Transverse colon (tissue), 4 donors: ENCODE results near the gene PRCP. TPM values are rescaled to one million over a fixed set of nuclear protein-coding genes. Genes with fewer than 3 reads are reported as not detected.

Source experiments
- DNase-seq: peaks from one replicate; pipeline ENCODE4 v3.0.0-alpha.2; 2019
- H3K27ac ChIP-seq, 4 donors: fragments of 200-600 bp; sonication (generic); 2 replicates each; pipeline ENCODE4 v1.5.1; 2016 to 2018; ENCODE audit warnings: inconsistent platforms in 4 of 4
- H3K27me3 ChIP-seq: fragments of 200-600 bp; sonication (generic); 2 replicates; pipeline ENCODE4 v1.5.1; 2017; ENCODE audit warnings: inconsistent platforms
- H3K36me3 ChIP-seq, 4 donors: fragments of 200-600 bp; sonication (generic); 2 replicates each; pipeline ENCODE4 v1.5.1; 2017 to 2019; ENCODE audit warnings: inconsistent platforms in 4 of 4
- H3K4me1 ChIP-seq, 4 donors: fragments of 200-600 bp; sonication (generic); 2 replicates each; pipeline ENCODE4 v1.5.1; 2017 to 2020; ENCODE audit warnings: inconsistent platforms in 4 of 4
- H3K4me3 ChIP-seq, 4 donors: fragments of 200-600 bp; sonication (generic); 1 replicate in 1 of 4; 2 replicates in 3 of 4; pipeline versions ENCODE4 v1.5.1 to v1.6.1; 2017 to 2019; ENCODE audit warnings: inconsistent platforms in 4 of 4
- H3K9me3 ChIP-seq, 2 donors: fragments of 200-600 bp; sonication (generic); 2 replicates each; pipeline ENCODE4 v1.5.1; 2017 to 2019; ENCODE audit warnings: inconsistent platforms in 2 of 2
- CTCF ChIP-seq, 5 experiments: fragments of 200-600 bp in 3 of 5; fragments of 450-650 bp in 2 of 5; sonication (generic) in 3 of 5; IDR thresholded peaks; 1 replicate in 2 of 5; 2 replicates in 3 of 5; pipeline ENCODE4 v1.5.1; 2016 to 2017; ENCODE audit warnings: antibody characterized with exemption in 5 of 5, inconsistent platforms in 3 of 5, mild to moderate bottlenecking in 2 of 5, moderate library complexity in 1 of 5
- EP300 ChIP-seq: sonication (generic); formaldehyde crosslinking; IDR thresholded peaks from one replicate; pipeline ENCODE4 v1.6.1; 2017; ENCODE audit warnings: antibody characterized with exemption, low read depth
- POLR2A ChIP-seq: fragments of 450-650 bp; IDR thresholded peaks from one replicate; pipeline ENCODE4 v1.6.1; 2016; ENCODE audit warnings: antibody characterized with exemption, mild to moderate bottlenecking, moderate library complexity
- POLR2AphosphoS5 ChIP-seq, 3 donors: sonication (generic); formaldehyde crosslinking; IDR thresholded peaks; one replicate each; pipeline ENCODE4 v1.6.1; 2016; ENCODE audit warnings: antibody characterized with exemption in 3 of 3
- WGBS, 2 donors: methylation state at CpG; one replicate each; pipeline ENCODE4 v1.1.5; 2018; ENCODE audit warnings: low coverage in 1 of 2; 5-methylcytosine and 5-hydroxymethylcytosine counted together
- in situ Hi-C, 4 donors: fragments of 200-750 bp; cut with MboI; loops; one replicate each; pipeline versions ENCODE4 v1.15.0 to v1.15.1; 2017; ENCODE audit warnings: low sequenced_read_pairs in 3 of 4, low pct_ligation_motif_present in 1 of 4, low pct_unique_long_range_greater_than_20kb in 1 of 4
- intact Hi-C: fragments of 100-400 bp; cut with DNase I; formaldehyde crosslinking; loops from one replicate; pipeline ENCODE4 v1.15.1; 2023; ENCODE audit warnings: low total_unique reads
- total RNA-seq, 4 donors: library from RNA; depleted of rRNA; stranded (reverse); fragments of >200 nt; gene quantifications; one replicate each; pipeline ENCODE4 v1.1.0, GENCODE V29; 2016

PRCP gene
- total RNA-seq, 4 donors from 2014 or later, result 20.9 to 34.8 (median 29.9) TPM

GRCh38 chr11:82845356-82846353, 54.6 kb downstream of the PRCP start:
- no peak for DNase-seq
- H3K4me3 ChIP-seq, result no peak overlapping the region
- in situ Hi-C loops (no loop called here), intact Hi-C loops (no loop called here)
- H3K27ac ChIP-seq, result no peak overlapping the region
- TF ChIP-seq POLR2AphosphoS5 (IDR thresholded peaks at IDR 0.05), result no peak
- no peak for TF ChIP-seq EP300
- no peak for TF ChIP-seq CTCF (IDR thresholded peaks at IDR 0.05)
- no peak for TF ChIP-seq POLR2A
- peaks cover 0 to 7% (median 3%) of the 10 kb centered on the region in 4 donors for H3K36me3 ChIP-seq
- H3K9me3 ChIP-seq, result no peaks in the 10 kb centered on the region
- H3K27me3 ChIP-seq, result no peaks in the 10 kb centered on the region
- no peaks in the 10 kb centered on the region for H3K4me1 ChIP-seq
- 88 to 89% methylated on average over 7 of the region's 7 CpGs for WGBS, 2 donors

- Histone ChIP-seq H3K4me3 (no peak overlapping the region), H3K4me1 (no peaks in the 10 kb centered on the region), H3K27me3 (no peaks in the 10 kb centered on the region), H3K36me3 (no peaks in the 10 kb centered on the region), H3K9me3 (no peaks in the 10 kb centered on the region), H3K27ac (no peak overlapping the region)
- intact Hi-C loops, result no loop called here
- DNase-seq, result no peak
- TF ChIP-seq POLR2A, result no peak
- TF ChIP-seq EP300, result no peak
- WGBS, 2 donors, result 71% methylated on average over 6 of the region's 6 CpGs
- in situ Hi-C loops, result no loop called here
These were observed 57.0 kb downstream of the PRCP start for GRCh38 chr11:82843057-82843795.

- H3K9me3 ChIP-seq, result no peaks in the 10 kb centered on the region
- intact Hi-C loops (no loop called here), in situ Hi-C loops (no loop called here)
- no peak overlapping the region for H3K4me3 ChIP-seq
- peaks cover 0 to under 1% (median 0%) of the 10 kb centered on the region in 4 donors for H3K36me3 ChIP-seq
- TF ChIP-seq POLR2A (no peak), EP300 (no peak), CTCF (IDR thresholded peaks at IDR 0.05) (no peak), POLR2AphosphoS5 (IDR thresholded peaks at IDR 0.05) (no peak)
- H3K27ac ChIP-seq, result no peak overlapping the region
- H3K4me1 ChIP-seq, result no peaks in the 10 kb centered on the region
- H3K27me3 ChIP-seq, result no peaks in the 10 kb centered on the region
- DNase-seq, result no peak
- WGBS, 2 donors, result 98% methylated on average over 2 of the region's 2 CpGs; no CpG with 5 or more reads in 1 of the 2 donors
These were observed 58.2 kb downstream of the PRCP start for GRCh38 chr11:82842019-82842418.

- no peak for DNase-seq
- intact Hi-C loops, result no loop called here
- Histone ChIP-seq H3K4me3 (no peak overlapping the region), H3K9me3 (no peaks in the 10 kb centered on the region), H3K27me3 (no peaks in the 10 kb centered on the region), H3K4me1 (no peaks in the 10 kb centered on the region), H3K36me3 (peaks cover 0 to 15% (median 0%) of the 10 kb centered on the region in 4 donors), H3K27ac (no peak overlapping the region)
- in situ Hi-C loops, result no loop called here
- TF ChIP-seq POLR2AphosphoS5 (IDR thresholded peaks at IDR 0.05) (no peak), POLR2A (no peak), EP300 (no peak), CTCF (IDR thresholded peaks at IDR 0.05) (no peak)
These were observed 62.6 kb downstream of the PRCP start for GRCh38 chr11:82837650-82838049.
